Stimulated activated CD8-positive, alpha-beta memory T cell treated with anti-CD3 and anti-CD28 coated beads, Interleukin-15, amount 100 ng/mL, for 48 hours (primary cell): ENCODE measurements around the gene CHODL.

Experiments used
- DNase-seq, 2 donors: peaks; one replicate each; pipeline ENCODE4 v3.0.0-alpha.2; 2020; ENCODE audit warnings: low read depth in 2 of 2

The CHODL gene

DNA sequence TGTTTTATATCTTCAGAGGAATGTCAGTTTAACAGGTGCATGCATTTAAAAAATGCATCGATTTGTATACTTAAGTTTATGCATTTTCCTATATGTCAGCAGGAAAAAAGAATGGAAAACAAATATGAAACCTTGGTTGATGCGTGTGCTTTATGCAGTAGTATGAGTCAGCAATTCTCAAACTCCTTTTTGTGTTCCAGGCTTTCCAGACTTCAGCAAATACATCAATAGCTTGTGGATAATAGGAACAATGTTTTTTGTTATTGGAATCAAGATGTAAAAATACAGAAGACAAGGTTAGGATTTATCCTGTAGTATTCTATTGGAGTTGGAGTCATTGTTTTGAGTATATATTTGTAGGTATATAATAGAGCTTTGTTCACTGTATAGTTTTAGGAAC, 45.2 kb downstream of the CHODL start:
- no peak for DNase-seq

DNA sequence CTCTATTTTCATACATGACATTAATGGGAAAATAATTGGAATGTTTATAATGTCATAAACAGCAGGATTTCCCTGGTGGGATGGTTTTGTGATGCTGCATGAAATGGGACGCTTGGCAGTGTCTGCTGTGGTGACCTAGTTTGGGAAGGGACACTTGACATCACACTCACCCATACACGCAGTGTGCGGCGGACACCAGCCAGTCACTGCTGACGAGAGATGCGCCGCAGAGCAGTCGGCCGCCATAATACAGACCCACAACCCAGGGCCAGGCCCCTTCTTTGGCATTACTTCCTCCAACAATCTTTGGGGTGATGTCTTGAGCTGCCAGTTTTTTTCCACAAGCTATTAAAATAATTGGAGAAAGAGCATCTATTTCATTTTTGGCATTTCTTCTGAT, 49.5 kb downstream of the CHODL start:
- DNase-seq, result no peak

DNA sequence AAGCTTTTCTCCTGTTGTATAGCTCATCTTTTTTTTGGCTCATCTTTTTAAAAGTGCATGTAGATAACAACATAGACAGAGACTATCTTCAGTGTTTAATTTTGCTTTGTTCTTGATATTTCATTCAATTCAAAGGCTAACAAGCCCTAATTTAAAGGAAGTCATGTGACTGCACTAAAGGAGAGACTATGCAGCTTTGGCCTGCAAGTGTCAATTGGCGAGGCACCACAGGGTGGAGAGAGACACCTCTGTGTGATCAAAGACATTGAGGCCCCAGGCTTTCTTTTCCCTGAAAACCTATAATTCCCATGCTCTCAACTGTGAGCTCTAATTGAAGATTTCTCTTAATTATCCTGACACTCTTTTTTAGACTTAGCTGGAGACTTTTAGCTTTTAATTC, 53.6 kb downstream of the CHODL start:
- DNase-seq, result no peak
